GM12891 (cell line): Measurements from ENCODE around the gene TAS1R2.
"Not testable (repeated sequence)": the region's sequence is repeated elsewhere in the genome, so short reads cannot be mapped to it uniquely, and the experiment has no call there.

Experiments used
- DNase-seq: peaks from one replicate; pipeline ENCODE4 v3.0.0; 2011; ENCODE audit warnings: low spot score; ENCODE audit not compliant: insufficient read length
- FAIRE-seq: peaks from 2 replicates; lab custom pipeline; 2011; peaks lifted over from hg19 to GRCh38; lab: Jason Lieb, UNC
- PAX5 ChIP-seq: IDR thresholded peaks from 2 replicates; pipeline ENCODE4 v1.6.1; 2011; ENCODE audit warnings: low read length, moderate library complexity, mild to moderate bottlenecking; ENCODE audit not compliant: insufficient read depth, severe bottlenecking
- POLR2A ChIP-seq: IDR thresholded peaks from 2 replicates; pipeline ENCODE4 v1.6.1; 2011; ENCODE audit warnings: low read depth, low read length, control low read depth
- POLR2AphosphoS5 ChIP-seq: IDR thresholded peaks from 2 replicates; pipeline ENCODE4 v1.6.1; 2011; ENCODE audit warnings: low read depth, low read length, control low read depth
- POU2F2 ChIP-seq: IDR thresholded peaks from 2 replicates; pipeline ENCODE4 v1.6.1; 2011; ENCODE audit warnings: low read depth, mild to moderate bottlenecking, control low read depth, low read length, moderate library complexity
- SPI1 ChIP-seq: IDR thresholded peaks from 2 replicates; pipeline ENCODE4 v1.6.1; 2011; ENCODE audit warnings: low read depth, low read length, control low read depth
- TAF1 ChIP-seq: IDR thresholded peaks from 2 replicates; pipeline ENCODE4 v1.6.1; 2011; ENCODE audit warnings: low read depth, low read length, control low read depth

Gene TAS1R2

DNA sequence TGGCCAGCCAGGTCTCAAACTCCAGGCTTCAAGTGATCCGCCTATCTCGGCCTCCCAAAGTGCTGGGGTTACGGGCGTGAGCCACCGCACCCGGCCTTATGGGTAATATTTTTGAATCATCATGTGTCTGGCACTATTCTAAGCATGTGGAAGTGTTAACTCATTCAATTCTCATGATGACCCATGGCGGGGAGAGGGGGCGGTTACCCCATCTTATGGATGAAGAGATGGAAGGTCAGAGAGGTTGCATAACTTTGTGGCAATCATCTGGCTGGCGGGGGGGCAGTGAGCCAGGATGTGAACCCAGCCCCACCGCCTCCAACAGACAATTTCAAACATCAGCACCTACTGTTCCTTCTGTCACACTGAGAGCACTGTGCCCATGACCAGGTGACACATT lies 11.5 kb upstream of the TAS1R2 start:
- no peak for TF ChIP-seq POU2F2
- TF ChIP-seq SPI1, result no peak
- TF ChIP-seq TAF1, result no peak
- TF ChIP-seq POLR2A, result no peak
- TF ChIP-seq POLR2AphosphoS5, result no peak
- no peak for TF ChIP-seq PAX5
- no peak for DNase-seq
- no peak for FAIRE-seq

DNA sequence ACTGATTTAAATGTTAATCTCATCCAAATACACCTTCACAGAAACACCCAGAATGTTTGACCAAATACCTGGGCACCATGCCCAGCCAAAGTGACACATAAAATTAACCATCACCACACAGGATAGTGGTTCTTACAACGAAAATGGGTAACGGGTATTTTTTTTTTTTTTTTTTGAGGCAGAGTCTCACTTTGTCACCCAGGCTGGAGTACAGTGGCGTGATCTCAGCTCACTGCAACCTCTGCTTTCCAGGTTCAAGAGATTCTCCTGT lies 11.1 kb upstream of the TAS1R2 start:
- FAIRE-seq, DNase-seq: not testable (repeated sequence)

DNA sequence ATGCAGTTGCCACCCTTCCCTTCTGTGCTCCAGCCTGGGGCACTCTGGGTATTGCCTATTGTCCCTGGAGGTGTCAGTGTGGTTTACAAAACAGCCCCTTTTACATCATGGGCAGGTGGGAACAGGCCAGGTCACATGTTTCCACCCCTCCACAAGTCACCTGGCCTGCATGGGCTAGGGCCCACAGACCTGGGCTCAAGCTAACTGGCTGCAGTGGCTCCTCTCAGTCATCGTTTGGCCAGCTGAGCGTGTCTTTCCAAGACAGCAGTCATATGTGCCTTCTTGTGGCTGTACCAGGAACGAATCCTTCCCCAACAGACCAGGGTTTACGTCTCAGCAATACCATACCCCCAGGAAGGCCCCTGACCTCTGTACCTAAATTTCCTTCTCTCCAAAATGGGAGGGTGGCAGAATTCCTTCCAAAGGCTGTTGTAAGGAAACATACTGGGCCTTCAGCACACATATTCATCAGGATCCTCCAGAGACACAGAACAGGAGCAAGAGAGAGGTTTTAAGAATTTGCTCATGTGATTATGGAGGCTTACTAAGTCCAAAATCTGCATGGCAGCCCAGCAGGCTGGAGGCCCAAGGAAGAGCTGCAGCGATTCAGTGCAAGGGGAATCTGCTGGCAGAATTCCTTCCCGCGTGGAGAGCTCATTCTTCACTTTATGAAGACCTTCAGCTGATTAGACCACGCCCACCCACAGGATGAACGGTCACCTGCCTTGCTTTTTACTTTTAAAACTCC lies 10.6 kb upstream of the TAS1R2 start:
- TF ChIP-seq PAX5 (no peak), POLR2AphosphoS5 (no peak), POLR2A (no peak), SPI1 (no peak), POU2F2 (no peak), TAF1 (no peak)
- FAIRE-seq (no peak), DNase-seq (no peak)

DNA sequence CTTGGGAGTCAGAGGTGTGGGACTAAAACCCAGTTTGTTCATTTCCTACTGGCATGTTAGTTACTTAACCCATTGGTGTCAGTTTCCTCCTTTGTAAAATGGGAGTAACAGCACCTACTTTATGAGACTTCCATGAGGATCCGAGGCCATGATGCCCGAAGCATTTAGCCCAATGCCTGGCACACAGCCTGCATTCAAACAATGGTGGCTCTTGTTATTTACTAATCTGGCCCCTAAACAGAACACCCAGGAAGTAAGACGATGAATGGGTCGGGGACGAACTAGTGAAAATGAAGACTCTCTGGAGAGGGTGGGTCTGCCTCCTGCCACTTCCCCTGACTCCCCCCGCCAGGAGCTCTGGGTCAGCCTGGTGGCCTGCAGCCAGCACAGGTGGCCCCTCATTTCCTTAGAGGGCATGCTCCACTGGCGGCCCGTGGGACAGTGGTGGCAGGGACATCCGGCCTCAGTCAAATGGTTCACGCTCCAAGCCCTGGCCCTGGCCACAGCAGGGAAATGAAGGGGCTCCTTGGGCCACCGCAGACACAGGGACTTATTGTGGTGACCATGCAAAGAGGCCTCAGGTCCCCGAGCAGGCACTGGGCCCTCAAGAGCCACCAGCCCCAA lies 9.5 kb upstream of the TAS1R2 start:
- DNase-seq (no peak), FAIRE-seq (no peak)
- TF ChIP-seq TAF1, result no peak
- TF ChIP-seq POLR2AphosphoS5, result no peak
- TF ChIP-seq SPI1, result no peak
- TF ChIP-seq PAX5, result no peak
- TF ChIP-seq POU2F2, result no peak
- no peak for TF ChIP-seq POLR2A

DNA sequence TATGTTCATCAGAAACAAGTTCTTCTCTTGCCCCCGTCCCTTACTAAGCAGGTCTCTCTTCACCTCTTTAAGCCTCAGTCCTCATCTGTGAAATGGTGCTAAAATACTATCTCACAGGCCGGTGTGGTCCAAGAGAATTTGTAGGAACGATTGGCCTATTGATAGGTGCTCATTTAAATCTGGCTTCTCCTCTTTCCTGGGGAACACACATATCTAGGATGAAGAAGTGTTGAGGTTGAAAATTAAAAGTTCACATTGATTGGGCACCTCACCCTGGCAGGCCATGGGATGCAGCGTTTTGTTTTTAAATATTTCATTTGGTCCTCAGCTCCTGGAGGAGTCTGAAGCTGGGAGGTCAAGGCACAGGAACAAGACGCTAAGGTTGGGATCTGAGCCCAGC lies 8.9 kb upstream of the TAS1R2 start:
- DNase-seq (no peak), FAIRE-seq (no peak)
- TF ChIP-seq POLR2AphosphoS5 (no peak), POLR2A (no peak), POU2F2 (no peak), PAX5 (no peak), TAF1 (no peak), SPI1 (no peak)

DNA sequence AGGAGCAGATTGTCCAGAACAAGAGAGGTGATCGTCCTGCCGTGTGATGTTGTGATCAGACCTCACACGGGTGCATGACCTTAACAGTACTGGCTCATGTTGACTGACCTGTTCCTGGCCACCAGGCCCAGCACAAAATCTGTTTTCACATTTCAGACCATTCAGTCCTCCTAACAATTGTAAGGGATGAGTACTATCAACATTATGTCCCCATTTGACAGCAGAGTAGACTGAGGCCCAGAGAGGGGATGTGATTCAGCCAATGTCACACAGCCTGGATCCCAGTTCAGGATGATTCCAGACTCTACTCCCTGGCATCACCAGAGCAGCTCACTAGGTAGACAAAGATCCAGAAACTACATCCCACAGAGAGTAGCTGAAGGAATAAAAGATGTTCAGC lies 7.4 kb upstream of the TAS1R2 start:
- DNase-seq (no peak), FAIRE-seq (no peak)
- TF ChIP-seq POLR2AphosphoS5, result no peak
- TF ChIP-seq POU2F2, result no peak
- no peak for TF ChIP-seq TAF1
- no peak for TF ChIP-seq SPI1
- TF ChIP-seq POLR2A, result no peak

GRCh38 chr1:18866314-18866713 lies 6.9 kb upstream of the TAS1R2 start:
- DNase-seq (no peak), FAIRE-seq (no peak)
- no peak for TF ChIP-seq POLR2A

GRCh38 chr1:18865176-18865575 lies 5.7 kb upstream of the TAS1R2 start:
- TF ChIP-seq PAX5 (no peak), SPI1 (no peak), POU2F2 (no peak), TAF1 (no peak), POLR2A (no peak), POLR2AphosphoS5 (no peak)
- DNase-seq, result no peak
- FAIRE-seq, result no peak

GRCh38 chr1:18861590-18861989 lies 2.1 kb upstream of the TAS1R2 start:
- DNase-seq, result no peak
- TF ChIP-seq POLR2AphosphoS5, result no peak
- no peak for TF ChIP-seq POU2F2
- no peak for TF ChIP-seq PAX5
- no peak for TF ChIP-seq POLR2A
- TF ChIP-seq TAF1, result no peak
- no peak for TF ChIP-seq SPI1
- FAIRE-seq, result no peak

- FAIRE-seq (no peak), DNase-seq (no peak)
- TF ChIP-seq PAX5 (no peak), POLR2AphosphoS5 (no peak), TAF1 (no peak), POU2F2 (no peak), SPI1 (no peak), POLR2A (no peak)
Measured at GRCh38 chr1:18861082-18861481, 1.6 kb upstream of the TAS1R2 start.
